Measurements from ENCODE around the gene RPUSD4. TPM values are rescaled to one million over a fixed set of nuclear protein-coding genes. Genes with fewer than 3 reads are reported as not detected.

Gene RPUSD4
- total and polyA plus RNA-seq, 10 of the 15 experiments (the other 5 are each of a cell fraction or from before 2014, with no cell fraction given), result 24.5 to 47.6 (median 31.7) TPM

DNA sequence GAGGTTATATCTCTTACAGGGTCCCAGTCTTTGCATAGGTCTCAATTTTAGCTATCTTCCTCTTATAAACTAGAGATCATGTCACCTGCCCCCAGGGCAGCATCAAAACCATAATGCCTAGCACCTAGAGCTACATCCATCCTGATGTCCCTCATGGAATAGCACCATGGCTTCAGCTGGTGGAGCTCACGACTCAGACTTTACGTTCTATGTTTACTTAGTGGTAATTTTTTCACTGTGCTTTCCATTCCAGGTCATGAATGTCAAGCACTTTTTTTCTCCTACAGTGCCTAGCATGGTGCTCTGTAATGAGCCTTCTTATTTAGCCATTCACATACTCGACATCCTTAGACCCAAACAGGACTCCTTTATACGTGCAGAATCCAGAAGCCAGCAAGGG lies 58.4 kb downstream of the RPUSD4 start:
- intact Hi-C loops (cut with micrococcal nuclease; ENCODE audit: unreplicated experiment) (no loop called here), in situ Hi-C loops (cut with MboI) (no loop called here)
- peaks cover 1 to 3% of the 10 kb centered on the region in 2 experiments; a peak in 2 of 4 replicates for H3K27me3 ChIP-seq (replicated peaks in 1 of 2; ENCODE audit: control insufficient read depth in 2 of 2, insufficient read depth in 2 of 2, low read length in 1 of 2)
- no peaks in the 10 kb centered on the region for H4K20me1 ChIP-seq (ENCODE audit: control insufficient read depth, insufficient read depth)
- no peaks in the 10 kb centered on the region for H3K79me2 ChIP-seq (ENCODE audit: control insufficient read depth, insufficient read depth, low read length)
- no peaks in the 10 kb centered on the region; the same call in 1 of the 2 replicates for H3K4me1 ChIP-seq (ENCODE audit: control insufficient read depth, insufficient read depth, low read length)
- H3K4me3 ChIP-seq, result no peak overlapping the region
- 16% methylated on average over 4 of the region's 4 CpGs for WGBS (ENCODE audit: insufficient coverage, insufficient replicate concordance, low lambda C conversion rate, missing lambda C conversion rate)
- ATAC-seq (no peak), DNase-seq (ENCODE audit: low read depth, low spot score) (no peak), FAIRE-seq (no peak)
- no peak overlapping the region for H3K9ac ChIP-seq (ENCODE audit: control insufficient read depth, insufficient read depth, low read length)
- ChIA-PET POLR2A (no interaction called here), SMC1A (ENCODE audit: uncharacterized antibody, unreplicated experiment) (interaction anchor here (0.7 to 1.5 kb wide), 4 partner anchors 10 to 42 kb away, joined by 3 to 5 read pairs (median 4); no protein-coding TSS in a partner anchor), RAD21 (ENCODE audit: unreplicated experiment) (no interaction called here), CTCF (interaction anchor here (1.0 kb wide), 1 partner anchor 41 kb away, joined by 3 read pairs; no protein-coding TSS in a partner anchor)
- no TSS peak for BruUV-seq (replicated peaks)
- no peak overlapping the region for H3K4me2 ChIP-seq (ENCODE audit: control insufficient read depth, insufficient read depth)
- no peak overlapping the region for H2AFZ ChIP-seq (ENCODE audit: control insufficient read depth, low read depth, low read length)
- H3K27ac ChIP-seq (ENCODE audit: control insufficient read depth, insufficient read depth), result no peak overlapping the region
- no peaks in the 10 kb centered on the region; the same call in 2 of the 3 replicates for H3K9me3 ChIP-seq (replicated peaks; ENCODE audit: control insufficient read depth, insufficient read depth, low read length)
- H3K36me3 ChIP-seq (ENCODE audit: control insufficient read depth in 2 of 2, insufficient read depth in 2 of 2, low read length in 1 of 2), result no peaks in the 10 kb centered on the region
- TF ChIP-seq BRCA1 (IDR thresholded peaks at IDR 0.05; ENCODE audit: low read depth, low read length) (no peak), ATF2 (IDR thresholded peaks at IDR 0.05; ENCODE audit: low read length) (no peak), BHLHE40 (IDR thresholded peaks at IDR 0.05; ENCODE audit: borderline replicate concordance in 1 of 2, low read depth in 2 of 2, low read length in 1 of 2) (no peak), YY1 (IDR thresholded peaks at IDR 0.05; ENCODE audit: low read depth, low read length) (no peak), STAT1 (conservative IDR thresholded peaks at IDR 0.05) (no peak), TCF3 (IDR thresholded peaks at IDR 0.05; ENCODE audit: borderline replicate concordance, insufficient read depth, low read depth, low read length) (no peak), CHD1 (IDR thresholded peaks at IDR 0.05; ENCODE audit: low read depth, low read length) (no peak), ZSCAN29 (IDR thresholded peaks at IDR 0.05) (no peak), ZBTB40 (IDR thresholded peaks at IDR 0.05; ENCODE audit: borderline replicate concordance) (no peak), BCL11A (IDR thresholded peaks at IDR 0.05; ENCODE audit: low read depth, low read length) (no peak), SIN3A (IDR thresholded peaks at IDR 0.05; ENCODE audit: low read depth, low read length) (no peak), PRDM15 (CRISPR knock-in tag; IDR thresholded peaks at IDR 0.05) (no peak), MYC (IDR thresholded peaks at IDR 0.05; ENCODE audit: insufficient read depth, insufficient read length, insufficient replicate concordance, low read length, severe bottlenecking) (no peak)
- TF ChIP-seq, protein P1, sequence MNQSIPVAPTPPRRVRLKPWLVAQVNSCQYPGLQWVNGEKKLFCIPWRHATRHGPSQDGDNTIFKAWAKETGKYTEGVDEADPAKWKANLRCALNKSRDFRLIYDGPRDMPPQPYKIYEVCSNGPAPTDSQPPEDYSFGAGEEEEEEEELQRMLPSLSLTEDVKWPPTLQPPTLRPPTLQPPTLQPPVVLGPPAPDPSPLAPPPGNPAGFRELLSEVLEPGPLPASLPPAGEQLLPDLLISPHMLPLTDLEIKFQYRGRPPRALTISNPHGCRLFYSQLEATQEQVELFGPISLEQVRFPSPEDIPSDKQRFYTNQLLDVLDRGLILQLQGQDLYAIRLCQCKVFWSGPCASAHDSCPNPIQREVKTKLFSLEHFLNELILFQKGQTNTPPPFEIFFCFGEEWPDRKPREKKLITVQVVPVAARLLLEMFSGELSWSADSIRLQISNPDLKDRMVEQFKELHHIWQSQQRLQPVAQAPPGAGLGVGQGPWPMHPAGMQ (IDR thresholded peaks at IDR 0.05; ENCODE audit: borderline replicate concordance), result no peak

Data from GM12878 (cell line).